ENCODE results near the gene TMEM39A. TPM values are rescaled to one million over a fixed set of nuclear protein-coding genes. Genes with fewer than 3 reads are reported as not detected.

The TMEM39A gene
- total and polyA plus RNA-seq, 4 donors, result 4.7 to 69.2 (median 17.5) TPM

DNA sequence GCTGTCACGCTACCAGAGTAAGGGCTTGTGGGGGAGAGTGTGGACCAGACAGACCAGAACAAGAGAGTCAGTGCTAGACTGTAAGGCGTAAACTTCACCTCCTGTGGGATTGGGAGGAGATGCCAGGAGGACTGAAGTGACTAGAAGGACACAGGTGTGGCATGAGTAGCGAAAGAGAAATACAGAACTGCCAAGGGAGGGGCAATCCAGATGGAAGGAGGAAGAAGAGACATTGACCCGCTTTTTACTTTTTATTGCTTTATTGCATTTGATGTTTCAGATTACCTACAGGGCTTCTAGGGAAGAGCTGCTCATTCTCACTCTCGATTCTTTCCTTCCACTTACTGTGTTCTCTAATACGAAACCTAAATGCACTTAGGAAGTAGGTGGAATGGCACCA lies 7.5 kb upstream of the TMEM39A start:
- TF ChIP-seq HNF4G (IDR thresholded peaks at IDR 0.05) (no peak), FOXA2 (IDR thresholded peaks at IDR 0.05) (no peak), YY1 (IDR thresholded peaks at IDR 0.05) (no peak), SP1 (IDR thresholded peaks at IDR 0.05) (no peak), HNF4A (conservative IDR thresholded peaks at IDR 0.05) (no peak), GABPA (IDR thresholded peaks at IDR 0.05 in 1 of 2, conservative IDR thresholded peaks at IDR 0.05 in 1 of 2) (no peak), EGR1 (IDR thresholded peaks at IDR 0.05; ENCODE audit: low read depth in 2 of 2) (no peak), TAF1 (conservative IDR thresholded peaks at IDR 0.05) (no peak), NR2F2 (IDR thresholded peaks at IDR 0.05) (no peak), JUND (IDR thresholded peaks at IDR 0.05) (no peak), RAD21 (IDR thresholded peaks at IDR 0.05) (no peak), FOXA1 (IDR thresholded peaks at IDR 0.05) (no peak), ATF3 (IDR thresholded peaks at IDR 0.05) (no peak), MAX (IDR thresholded peaks at IDR 0.05) (no peak), RXRA (IDR thresholded peaks at IDR 0.05) (no peak)
- TF ChIP-seq, protein P1, sequence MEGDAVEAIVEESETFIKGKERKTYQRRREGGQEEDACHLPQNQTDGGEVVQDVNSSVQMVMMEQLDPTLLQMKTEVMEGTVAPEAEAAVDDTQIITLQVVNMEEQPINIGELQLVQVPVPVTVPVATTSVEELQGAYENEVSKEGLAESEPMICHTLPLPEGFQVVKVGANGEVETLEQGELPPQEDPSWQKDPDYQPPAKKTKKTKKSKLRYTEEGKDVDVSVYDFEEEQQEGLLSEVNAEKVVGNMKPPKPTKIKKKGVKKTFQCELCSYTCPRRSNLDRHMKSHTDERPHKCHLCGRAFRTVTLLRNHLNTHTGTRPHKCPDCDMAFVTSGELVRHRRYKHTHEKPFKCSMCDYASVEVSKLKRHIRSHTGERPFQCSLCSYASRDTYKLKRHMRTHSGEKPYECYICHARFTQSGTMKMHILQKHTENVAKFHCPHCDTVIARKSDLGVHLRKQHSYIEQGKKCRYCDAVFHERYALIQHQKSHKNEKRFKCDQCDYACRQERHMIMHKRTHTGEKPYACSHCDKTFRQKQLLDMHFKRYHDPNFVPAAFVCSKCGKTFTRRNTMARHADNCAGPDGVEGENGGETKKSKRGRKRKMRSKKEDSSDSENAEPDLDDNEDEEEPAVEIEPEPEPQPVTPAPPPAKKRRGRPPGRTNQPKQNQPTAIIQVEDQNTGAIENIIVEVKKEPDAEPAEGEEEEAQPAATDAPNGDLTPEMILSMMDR (IDR thresholded peaks at IDR 0.05; ENCODE audit: low read depth, low read length, missing input control), result no peak
- TF ChIP-seq, protein P2, sequence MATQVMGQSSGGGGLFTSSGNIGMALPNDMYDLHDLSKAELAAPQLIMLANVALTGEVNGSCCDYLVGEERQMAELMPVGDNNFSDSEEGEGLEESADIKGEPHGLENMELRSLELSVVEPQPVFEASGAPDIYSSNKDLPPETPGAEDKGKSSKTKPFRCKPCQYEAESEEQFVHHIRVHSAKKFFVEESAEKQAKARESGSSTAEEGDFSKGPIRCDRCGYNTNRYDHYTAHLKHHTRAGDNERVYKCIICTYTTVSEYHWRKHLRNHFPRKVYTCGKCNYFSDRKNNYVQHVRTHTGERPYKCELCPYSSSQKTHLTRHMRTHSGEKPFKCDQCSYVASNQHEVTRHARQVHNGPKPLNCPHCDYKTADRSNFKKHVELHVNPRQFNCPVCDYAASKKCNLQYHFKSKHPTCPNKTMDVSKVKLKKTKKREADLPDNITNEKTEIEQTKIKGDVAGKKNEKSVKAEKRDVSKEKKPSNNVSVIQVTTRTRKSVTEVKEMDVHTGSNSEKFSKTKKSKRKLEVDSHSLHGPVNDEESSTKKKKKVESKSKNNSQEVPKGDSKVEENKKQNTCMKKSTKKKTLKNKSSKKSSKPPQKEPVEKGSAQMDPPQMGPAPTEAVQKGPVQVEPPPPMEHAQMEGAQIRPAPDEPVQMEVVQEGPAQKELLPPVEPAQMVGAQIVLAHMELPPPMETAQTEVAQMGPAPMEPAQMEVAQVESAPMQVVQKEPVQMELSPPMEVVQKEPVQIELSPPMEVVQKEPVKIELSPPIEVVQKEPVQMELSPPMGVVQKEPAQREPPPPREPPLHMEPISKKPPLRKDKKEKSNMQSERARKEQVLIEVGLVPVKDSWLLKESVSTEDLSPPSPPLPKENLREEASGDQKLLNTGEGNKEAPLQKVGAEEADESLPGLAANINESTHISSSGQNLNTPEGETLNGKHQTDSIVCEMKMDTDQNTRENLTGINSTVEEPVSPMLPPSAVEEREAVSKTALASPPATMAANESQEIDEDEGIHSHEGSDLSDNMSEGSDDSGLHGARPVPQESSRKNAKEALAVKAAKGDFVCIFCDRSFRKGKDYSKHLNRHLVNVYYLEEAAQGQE (IDR thresholded peaks at IDR 0.05), result no peak
- TF ChIP-seq, protein P3, sequence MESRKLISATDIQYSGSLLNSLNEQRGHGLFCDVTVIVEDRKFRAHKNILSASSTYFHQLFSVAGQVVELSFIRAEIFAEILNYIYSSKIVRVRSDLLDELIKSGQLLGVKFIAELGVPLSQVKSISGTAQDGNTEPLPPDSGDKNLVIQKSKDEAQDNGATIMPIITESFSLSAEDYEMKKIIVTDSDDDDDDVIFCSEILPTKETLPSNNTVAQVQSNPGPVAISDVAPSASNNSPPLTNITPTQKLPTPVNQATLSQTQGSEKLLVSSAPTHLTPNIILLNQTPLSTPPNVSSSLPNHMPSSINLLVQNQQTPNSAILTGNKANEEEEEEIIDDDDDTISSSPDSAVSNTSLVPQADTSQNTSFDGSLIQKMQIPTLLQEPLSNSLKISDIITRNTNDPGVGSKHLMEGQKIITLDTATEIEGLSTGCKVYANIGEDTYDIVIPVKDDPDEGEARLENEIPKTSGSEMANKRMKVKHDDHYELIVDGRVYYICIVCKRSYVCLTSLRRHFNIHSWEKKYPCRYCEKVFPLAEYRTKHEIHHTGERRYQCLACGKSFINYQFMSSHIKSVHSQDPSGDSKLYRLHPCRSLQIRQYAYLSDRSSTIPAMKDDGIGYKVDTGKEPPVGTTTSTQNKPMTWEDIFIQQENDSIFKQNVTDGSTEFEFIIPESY (IDR thresholded peaks at IDR 0.05), result no peak
- DNase-seq (ENCODE audit: low spot score), result no peak
- Histone ChIP-seq H3K9ac (ENCODE audit: low read depth in 1 of 2, low read length in 2 of 2) (no peak overlapping the region), H3K9me3 (ENCODE audit: control insufficient read depth in 4 of 4, low read length in 3 of 4) (no peaks in the 10 kb centered on the region), H3K36me3 (ENCODE audit: control insufficient read depth in 4 of 4, insufficient read depth in 3 of 4, low read depth in 1 of 4, low read length in 3 of 4) (peaks cover 0 to 12% (median 4%) of the 10 kb centered on the region in 4 donors), H3K4me1 (ENCODE audit: control insufficient read depth in 4 of 4, insufficient read depth in 4 of 4, low read length in 3 of 4) (peaks cover 3 to 16% (median 8%) of the 10 kb centered on the region in 4 donors), H3K27ac (ENCODE audit: low read depth in 1 of 2, low read length in 2 of 2) (no peak overlapping the region), H3K4me3 (ENCODE audit: low read depth in 1 of 3, low read length in 3 of 3) (no peak overlapping the region), H3K27me3 (ENCODE audit: control insufficient read depth in 4 of 4, insufficient read depth in 4 of 4, low read length in 3 of 4) (no peaks in the 10 kb centered on the region)
- WGBS, result 90% methylated on average over 6 of the region's 6 CpGs

Measured in liver (tissue), 9 donors.